Posterior vena cava (tissue), 2 donors: Measurements from ENCODE around the gene SLC25A41. TPM values are rescaled to one million over a fixed set of nuclear protein-coding genes. Genes with fewer than 3 reads are reported as not detected.

Experiments used
- DNase-seq: peaks from one replicate; pipeline ENCODE4 v3.0.0-alpha.2; 2020; ENCODE audit warnings: low spot score
- intact Hi-C, 2 donors: fragments of 100-400 bp; cut with DNase I; formaldehyde crosslinking; loops; one replicate each; pipeline versions ENCODE4 v1.14.1 to v1.14.2; 2022 to 2023
- long read RNA-seq, 2 donors: library from polyadenylated mRNA; unstranded; transcript quantifications; one replicate each; pipeline ENCODE4 v2.0.0, GENCODE V29; 2020 to 2021
- total RNA-seq, 2 donors: library from RNA; stranded (reverse); fragmentation: NEBNext Ultra II Directional; extraction: Animal tissue kit (Norgen Biotek cat#: 25700); gene quantifications; one replicate each; pipeline ENCODE4 v1.2.1, GENCODE V29; 2021
- donor health status: DM: yes; HTN: yes; CAD: no.
- donor health status: DM: yes; HTN: yes; CAD: no.

SLC25A41 gene
- total RNA-seq, result under 1 TPM in 1 of 2 donors, not detected in 1; 0.24 TPM
- long read RNA-seq, donor 1, result 0 reads
- long read RNA-seq, donor 2, result 0 reads

DNA sequence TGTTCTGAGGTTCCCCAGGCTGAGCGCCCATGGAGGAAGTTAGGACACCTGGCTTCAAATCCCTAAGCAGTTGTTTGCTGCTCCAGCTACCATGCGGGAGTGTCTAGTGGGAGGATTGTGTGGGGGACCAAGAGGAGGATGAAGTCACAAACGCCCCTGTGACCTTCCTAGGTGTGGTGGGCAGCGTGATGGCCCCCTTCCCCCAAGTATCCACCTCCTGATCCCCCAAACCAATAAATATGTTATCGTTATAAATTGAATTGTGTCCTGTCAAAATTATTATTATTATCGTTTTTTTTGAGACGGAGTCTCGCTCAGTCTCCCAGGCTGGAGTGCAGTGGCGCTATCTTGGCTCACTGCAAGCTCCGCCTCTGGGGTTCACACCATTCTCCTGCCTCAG is at the start of gene SLC25A41:
TSS of gene SLC25A41 (minus strand) at position 101 of the 400 bp plus-strand sequence. CDS start at position 31, 70 bp downstream.
- intact Hi-C loops, result no loop called here
- DNase-seq, result no peak

- intact Hi-C loops, result no loop called here
- DNase-seq, result no peak
These were observed 49.7 kb upstream of the SLC25A41 start for GRCh38 chr19:6483235-6483634.

DNA sequence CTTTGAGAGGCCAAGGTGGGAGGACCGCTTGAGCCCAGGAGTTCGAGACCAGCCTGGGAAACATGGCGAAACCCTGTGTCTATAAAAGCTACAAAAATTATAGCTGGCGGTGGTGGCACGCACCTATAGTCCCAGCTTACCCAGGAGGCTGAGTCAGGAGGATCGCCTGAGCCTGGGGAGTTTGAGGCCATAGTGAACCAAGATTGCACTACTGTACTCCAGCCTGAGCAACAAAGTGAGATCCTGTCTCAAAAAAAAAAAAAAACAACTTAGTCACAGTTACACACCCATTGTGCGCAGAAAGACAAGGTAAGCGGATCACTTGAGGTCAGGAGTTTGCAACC is 48.8 kb upstream of the SLC25A41 start:
- no peak for DNase-seq
- intact Hi-C loops, result no loop called here

- no peak for DNase-seq
- intact Hi-C loops, result no loop called here
These were observed 48.2 kb upstream of the SLC25A41 start, which contains the start of gene DENND1C for GRCh38 chr19:6481541-6482342. Gene DENND1C (minus strand): TSS chr19:6481787. CDS start chr19:6481695, 92 bp downstream.

- intact Hi-C loops, result no loop called here
- DNase-seq, result no peak
These were observed 47.4 kb upstream of the SLC25A41 start for GRCh38 chr19:6480848-6481415.

DNA sequence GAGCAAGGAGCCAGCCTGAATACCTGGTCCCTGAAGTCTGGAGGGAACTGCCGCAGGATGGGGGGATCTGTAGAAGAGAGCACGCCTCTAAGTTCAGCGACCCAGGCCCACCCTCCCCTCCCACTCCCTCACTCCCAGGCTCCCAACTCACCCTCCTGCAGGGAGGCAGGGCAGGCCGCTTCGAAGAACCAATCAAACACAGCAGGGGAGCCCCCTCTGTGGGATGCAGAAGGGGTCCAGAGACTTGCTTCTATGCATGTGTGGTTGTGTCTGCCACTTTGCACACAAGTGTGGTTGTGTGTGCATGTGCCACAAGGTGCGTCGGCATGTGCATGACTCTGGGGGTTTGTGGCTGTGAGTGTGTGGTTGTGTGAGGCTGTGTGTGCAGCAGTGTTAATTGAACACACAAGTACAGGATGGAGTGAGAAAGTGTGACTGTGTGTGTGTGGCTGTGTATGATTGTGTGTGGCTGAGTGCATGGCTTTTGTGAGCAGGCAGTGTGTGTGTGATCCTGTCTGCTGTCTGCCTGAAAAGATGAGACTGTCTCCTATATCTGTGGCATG is 46.4 kb upstream of the SLC25A41 start:
- no peak for DNase-seq
- intact Hi-C loops, result no loop called here

- DNase-seq, result no peak
- intact Hi-C loops, result no loop called here
These were observed 45.3 kb upstream of the SLC25A41 start for GRCh38 chr19:6478815-6479214.

GRCh38 chr19:6476896-6477431 is 43.4 kb upstream of the SLC25A41 start:
- no peak for DNase-seq
- intact Hi-C loops, result no loop called here

GRCh38 chr19:6476155-6476895 is 42.8 kb upstream of the SLC25A41 start:
- DNase-seq, result no peak
- intact Hi-C loops, result no loop called here

- intact Hi-C loops, result no loop called here
- no peak for DNase-seq
These were observed 42.0 kb upstream of the SLC25A41 start for GRCh38 chr19:6475321-6476108.

- DNase-seq, result no peak
- intact Hi-C loops, result no loop called here
These were observed 40.1 kb upstream of the SLC25A41 start for GRCh38 chr19:6473647-6474046.

DNA sequence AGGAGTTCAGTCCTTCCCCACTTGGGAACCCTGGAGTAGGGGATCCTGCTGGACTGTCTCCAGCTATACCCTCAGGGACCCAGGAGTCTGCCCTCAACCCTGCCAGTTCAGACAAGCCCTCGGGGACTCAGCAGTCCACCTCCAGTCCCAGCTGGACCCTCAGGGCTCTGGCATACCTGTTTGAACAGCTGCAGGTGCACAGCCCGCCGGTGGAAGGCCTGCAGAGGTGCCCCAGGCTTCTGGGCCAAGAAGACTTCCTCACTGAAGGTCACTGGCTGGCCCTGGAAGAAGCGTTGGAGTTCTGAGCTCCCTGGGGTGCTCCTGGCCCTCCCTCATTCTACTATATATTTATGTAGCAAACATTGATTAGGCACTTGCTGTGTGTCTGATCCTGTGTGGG is 39.1 kb upstream of the SLC25A41 start:
- intact Hi-C loops, result no loop called here
- DNase-seq, result no peak

DNA sequence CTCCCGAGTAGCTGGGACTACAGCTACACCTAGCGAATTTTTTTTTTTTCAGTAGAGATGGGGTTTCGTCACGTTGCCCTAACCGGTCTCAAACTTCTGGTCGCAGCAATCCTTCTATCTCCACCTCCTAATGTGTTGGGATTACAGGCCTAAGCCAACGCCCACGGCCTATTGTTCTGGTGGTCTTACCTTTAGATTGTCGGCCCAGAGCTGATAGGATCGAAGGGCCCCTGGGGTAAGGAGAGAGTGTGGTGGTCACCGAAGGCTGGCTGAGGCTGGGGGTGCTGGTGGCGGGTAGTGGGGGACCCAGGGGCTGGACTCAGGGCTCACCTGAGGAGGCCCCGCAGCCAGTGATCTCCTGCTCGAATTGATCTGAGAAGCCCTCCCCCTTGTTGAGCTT is 37.5 kb upstream of the SLC25A41 start:
- no peak for DNase-seq
- intact Hi-C loops, result no loop called here

DNA sequence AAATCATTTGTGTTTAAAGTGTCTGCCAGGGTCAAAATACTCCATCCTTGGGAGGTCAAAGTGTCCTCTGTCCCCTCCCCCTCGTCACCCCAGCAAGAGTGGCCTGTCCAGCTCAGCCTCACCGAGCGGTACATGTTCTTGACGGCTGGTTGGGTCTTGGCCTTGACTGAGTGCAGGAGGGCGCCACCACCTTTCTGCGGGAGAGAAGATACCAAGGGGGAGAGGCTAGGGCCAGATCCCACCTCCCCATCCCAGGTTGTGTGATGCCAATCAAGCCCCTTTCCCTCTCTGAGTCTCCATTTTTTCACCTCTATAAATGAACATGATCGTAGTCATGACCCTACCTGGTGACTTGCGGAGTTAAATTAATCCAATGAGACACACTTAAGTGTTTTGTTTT is 36.6 kb upstream of the SLC25A41 start:
- intact Hi-C loops, result no loop called here
- no peak for DNase-seq

GRCh38 chr19:6467384-6467783 is 33.8 kb upstream of the SLC25A41 start:
- no peak for DNase-seq
- intact Hi-C loops, result no loop called here

DNA sequence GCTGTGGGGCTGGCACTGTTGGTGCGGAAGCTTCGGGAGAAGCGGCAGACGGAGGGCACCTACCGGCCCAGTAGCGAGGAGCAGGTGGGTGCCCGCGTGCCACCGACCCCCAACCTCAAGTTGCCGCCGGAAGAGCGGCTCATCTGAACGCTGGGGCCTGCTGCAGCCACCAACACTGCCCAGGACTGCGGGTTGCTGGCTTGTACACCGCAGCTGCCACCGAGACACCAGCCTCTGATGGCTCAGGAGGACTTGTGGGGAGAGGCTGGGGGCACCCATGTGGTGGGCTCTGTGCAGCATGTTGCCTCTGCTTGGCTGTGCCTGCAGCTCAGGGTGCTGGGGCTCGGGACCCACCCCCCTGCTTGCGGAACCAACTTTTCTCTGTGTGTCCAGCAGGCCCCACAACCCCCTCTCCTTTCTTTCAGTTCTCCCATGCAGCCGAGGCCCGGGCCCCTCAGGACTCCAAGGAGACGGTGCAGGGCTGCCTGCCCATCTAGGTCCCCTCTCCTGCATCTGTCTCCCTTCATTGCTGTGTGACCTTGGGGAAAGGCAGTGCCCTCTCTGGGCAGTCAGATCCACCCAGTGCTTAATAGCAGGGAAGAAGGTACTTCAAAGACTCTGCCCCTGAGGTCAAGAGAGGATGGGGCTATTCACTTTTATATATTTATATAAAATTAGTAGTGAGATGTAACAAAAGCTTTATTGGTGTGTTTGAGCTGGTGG is 33.1 kb upstream of the SLC25A41 start:
- intact Hi-C loops, result no loop called here
- no peak for DNase-seq

DNA sequence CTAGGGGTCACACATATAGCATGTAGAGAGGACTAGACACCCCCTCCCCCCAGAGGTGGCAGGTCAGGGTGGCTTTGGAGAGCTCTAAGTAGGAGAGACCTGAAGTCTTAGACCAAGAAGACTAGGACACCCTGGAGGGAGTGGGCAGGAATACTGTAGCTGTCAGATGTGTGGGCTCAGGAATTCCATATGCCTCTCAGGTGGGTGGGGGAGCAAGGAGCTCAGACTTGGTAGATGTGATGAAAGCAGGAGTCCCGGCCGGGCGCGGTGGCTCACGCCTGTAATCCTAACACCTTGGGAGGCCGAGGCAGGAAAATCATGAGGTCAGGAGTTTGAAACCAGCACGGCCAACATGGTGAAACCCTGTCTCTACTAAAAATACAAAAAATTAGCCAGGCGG is 32.1 kb upstream of the SLC25A41 start:
- intact Hi-C loops, result no loop called here

DNA sequence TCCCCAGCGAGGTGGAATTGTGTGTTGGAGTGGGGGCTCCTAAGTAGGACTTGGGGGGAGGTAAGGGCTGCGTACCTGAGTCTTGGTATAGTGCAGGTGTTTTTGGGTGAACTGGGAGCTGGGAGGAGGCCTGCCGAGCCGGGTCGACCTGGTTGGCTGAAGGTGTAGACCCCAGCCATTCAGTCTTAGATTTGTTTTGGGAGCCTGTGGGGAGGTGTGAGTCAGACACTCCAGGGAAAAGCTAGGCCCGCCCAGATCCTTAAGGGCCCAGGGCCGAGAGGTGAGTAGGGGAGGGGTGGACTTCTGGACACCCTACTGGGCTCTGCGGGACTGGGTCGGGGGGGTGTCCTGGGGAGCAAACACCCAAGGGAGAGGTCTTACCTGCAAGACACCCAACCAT is 31.4 kb upstream of the SLC25A41 start:
- DNase-seq, result no peak
- intact Hi-C loops, result no loop called here

More for the DNA sequence above, 32.1 kb upstream of the SLC25A41 start:
- DNase-seq, result no peak
